ENCODE results near the gene TRIM34. TPM values are rescaled to one million over a fixed set of nuclear protein-coding genes. Genes with fewer than 3 reads are reported as not detected.

The TRIM34 gene
- total and polyA plus RNA-seq, 2 donors (not counting 1 experiment from before 2014, with no cell fraction given), result 21.9 to 29.1 TPM

DNA sequence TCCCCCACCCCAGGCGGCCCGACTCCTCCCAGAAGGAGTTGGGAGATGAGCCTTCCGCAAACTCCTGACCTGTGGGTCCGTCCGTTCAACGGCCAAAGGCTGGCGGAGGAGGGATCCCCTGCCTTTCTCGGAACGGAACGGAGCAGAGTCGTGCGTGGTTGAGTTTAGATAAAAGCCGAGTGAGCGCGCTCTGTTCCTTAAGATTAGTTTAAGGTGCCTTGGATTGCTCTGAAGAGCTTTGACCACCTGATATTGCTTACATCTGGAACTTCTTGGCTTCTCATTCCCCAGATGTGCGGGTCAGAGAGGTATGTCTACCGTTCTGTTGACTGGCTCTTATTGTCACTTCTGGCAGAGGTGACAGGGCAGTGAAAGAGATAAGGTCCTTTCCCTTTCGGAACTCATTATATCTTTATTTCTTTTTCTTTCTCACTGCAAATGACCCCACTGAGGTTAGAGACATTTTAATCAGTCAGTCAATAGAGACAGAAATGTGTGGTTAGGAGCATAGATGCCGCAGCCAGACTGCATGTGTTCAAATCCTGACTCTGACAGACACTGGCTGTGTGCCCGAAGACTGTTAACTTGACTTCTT, 28.1 kb upstream of the TRIM34 start, which contains the start of gene TRIM6:
Gene TRIM6 (plus strand): TSS at position 31 of the 595 bp plus-strand sequence. CDS start 261 bp downstream, at position 292.
- ChIA-PET POLR2A (no interaction called here), CTCF (interaction anchor here (1.1 kb wide), 1 partner anchor 210 kb away, joined by 3 read pairs; no protein-coding TSS in a partner anchor)
- peak within 1 kb of the TSS; percentile 35 to 52 (median 46) for H3K4me3 ChIP-seq (ENCODE audit: control extremely low read depth in 1 of 5, extremely low read depth in 1 of 5, insufficient read depth in 1 of 5, low read depth in 2 of 5, low read length in 4 of 5)
- 10% methylated on average over 12 of the region's 20 CpGs for WGBS (ENCODE audit: insufficient coverage)
- H3K4me1 ChIP-seq (ENCODE audit: control insufficient read depth in 2 of 2, insufficient read depth in 2 of 2, low read length in 2 of 2), result peaks cover 9 to 11% of the 10 kb centered on the region in 2 donors
- Mint-ChIP-seq H3K4me1 (peaks cover 16% of the 10 kb centered on the region), H3K27me3 (peaks cover 3% of the 10 kb centered on the region), H3K9me3 (ENCODE audit: insufficient read depth) (no peaks in the 10 kb centered on the region), H3K4me3 (peak within 1 kb of the TSS; percentile 92), H3K27ac (peak within 1 kb of the TSS; percentile 65)
- intact Hi-C loops (cut with micrococcal nuclease), result no loop called here
- DNase-seq (peak; percentile 23), ATAC-seq (ENCODE audit: low read depth) (peak; percentile 42)
- no peaks in the 10 kb centered on the region for H4K20me1 ChIP-seq (ENCODE audit: control insufficient read depth, insufficient read depth, low read length, poor library complexity, severe bottlenecking)
- no peaks in the 10 kb centered on the region for H3K79me2 ChIP-seq (ENCODE audit: control insufficient read depth, insufficient read depth, low read length)
- H3K27me3 ChIP-seq (replicated peaks in 1 of 4; ENCODE audit: control extremely low read depth in 1 of 4, control insufficient read depth in 3 of 4, insufficient read depth in 4 of 4, low read length in 3 of 4), result peaks cover 0 to 3% (median 1%) of the 10 kb centered on the region in 4 experiments
- no peaks in the 10 kb centered on the region for H3K9me3 ChIP-seq (ENCODE audit: control extremely low read depth in 1 of 3, control insufficient read depth in 2 of 3, insufficient read depth in 1 of 3, low read length in 2 of 3)
- no peaks in the 10 kb centered on the region for H3K36me3 ChIP-seq (replicated peaks in 1 of 2; ENCODE audit: control extremely low read depth in 1 of 2, control insufficient read depth in 1 of 2, extremely low read depth in 1 of 2, insufficient read depth in 2 of 2, low read length in 1 of 2)
- peak within 1 kb of the TSS; percentile 77 for H3K4me2 ChIP-seq (replicated peaks; ENCODE audit: low read depth, low read length, poor library complexity, severe bottlenecking)
- H2AFZ ChIP-seq (ENCODE audit: insufficient read depth, low read depth, low read length, poor library complexity, severe bottlenecking), result peak within 1 kb of the TSS; percentile 62
- TF ChIP-seq, protein P1, sequence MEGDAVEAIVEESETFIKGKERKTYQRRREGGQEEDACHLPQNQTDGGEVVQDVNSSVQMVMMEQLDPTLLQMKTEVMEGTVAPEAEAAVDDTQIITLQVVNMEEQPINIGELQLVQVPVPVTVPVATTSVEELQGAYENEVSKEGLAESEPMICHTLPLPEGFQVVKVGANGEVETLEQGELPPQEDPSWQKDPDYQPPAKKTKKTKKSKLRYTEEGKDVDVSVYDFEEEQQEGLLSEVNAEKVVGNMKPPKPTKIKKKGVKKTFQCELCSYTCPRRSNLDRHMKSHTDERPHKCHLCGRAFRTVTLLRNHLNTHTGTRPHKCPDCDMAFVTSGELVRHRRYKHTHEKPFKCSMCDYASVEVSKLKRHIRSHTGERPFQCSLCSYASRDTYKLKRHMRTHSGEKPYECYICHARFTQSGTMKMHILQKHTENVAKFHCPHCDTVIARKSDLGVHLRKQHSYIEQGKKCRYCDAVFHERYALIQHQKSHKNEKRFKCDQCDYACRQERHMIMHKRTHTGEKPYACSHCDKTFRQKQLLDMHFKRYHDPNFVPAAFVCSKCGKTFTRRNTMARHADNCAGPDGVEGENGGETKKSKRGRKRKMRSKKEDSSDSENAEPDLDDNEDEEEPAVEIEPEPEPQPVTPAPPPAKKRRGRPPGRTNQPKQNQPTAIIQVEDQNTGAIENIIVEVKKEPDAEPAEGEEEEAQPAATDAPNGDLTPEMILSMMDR (IDR thresholded peaks at IDR 0.05), result no peak
- no peak for TF ChIP-seq EZH2 (IDR thresholded peaks at IDR 0.05; ENCODE audit: borderline replicate concordance, insufficient read depth, low read depth, low read length, poor library complexity, severe bottlenecking)
- no peak within 1 kb of the TSS for H3K27ac ChIP-seq (ENCODE audit: low read length in 2 of 2)
- H3K9ac ChIP-seq (ENCODE audit: low read length), result peak within 1 kb of the TSS; percentile 55

DNA sequence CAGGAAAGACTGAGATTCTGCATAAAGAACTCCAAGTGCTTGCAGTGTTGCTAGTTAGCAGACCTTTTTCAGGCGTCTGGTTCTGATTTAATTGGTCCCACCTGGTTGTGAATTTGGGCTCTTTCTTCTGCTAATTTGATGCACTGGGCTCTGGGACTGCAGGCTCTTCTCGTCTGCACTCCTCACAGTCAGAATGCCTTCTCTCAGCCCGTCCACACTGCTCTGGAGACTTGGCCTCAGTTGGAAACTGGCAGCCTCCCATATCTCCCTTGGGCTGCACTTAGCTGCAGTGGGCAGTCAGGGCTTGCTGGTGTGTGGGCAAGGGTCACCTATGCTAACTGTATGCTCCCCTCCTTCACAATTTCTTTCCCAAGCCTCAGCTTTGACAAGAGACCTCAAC, 26.8 kb upstream of the TRIM34 start:
- CTCF ChIA-PET, result interaction anchor here (1.1 to 3.7 kb wide), 2 partner anchors 114 to 294 kb away, joined by 4 to 26 read pairs; no protein-coding TSS in a partner anchor
- Histone ChIP-seq H3K9me3 (ENCODE audit: control extremely low read depth in 1 of 3, control insufficient read depth in 2 of 3, insufficient read depth in 1 of 3, low read length in 2 of 3) (no peaks in the 10 kb centered on the region), H3K4me1 (ENCODE audit: control insufficient read depth in 2 of 2, insufficient read depth in 2 of 2, low read length in 2 of 2) (peaks cover 9 to 11% of the 10 kb centered on the region in 2 donors), H3K4me2 (replicated peaks; ENCODE audit: low read depth, low read length, poor library complexity, severe bottlenecking) (no peak overlapping the region), H3K27me3 (replicated peaks in 1 of 4; ENCODE audit: control extremely low read depth in 1 of 4, control insufficient read depth in 3 of 4, insufficient read depth in 4 of 4, low read length in 3 of 4) (peaks cover 0 to 3% (median 1%) of the 10 kb centered on the region in 4 experiments), H3K27ac (ENCODE audit: low read length in 2 of 2) (no peak overlapping the region), H2AFZ (ENCODE audit: insufficient read depth, low read depth, low read length, poor library complexity, severe bottlenecking) (no peak overlapping the region), H3K4me3 (ENCODE audit: control extremely low read depth in 1 of 5, extremely low read depth in 1 of 5, insufficient read depth in 1 of 5, low read depth in 2 of 5, low read length in 4 of 5) (no peak overlapping the region), H4K20me1 (ENCODE audit: control insufficient read depth, insufficient read depth, low read length, poor library complexity, severe bottlenecking) (no peaks in the 10 kb centered on the region), H3K79me2 (ENCODE audit: control insufficient read depth, insufficient read depth, low read length) (no peaks in the 10 kb centered on the region), H3K9ac (ENCODE audit: low read length) (no peak overlapping the region), H3K36me3 (replicated peaks in 1 of 2; ENCODE audit: control extremely low read depth in 1 of 2, control insufficient read depth in 1 of 2, extremely low read depth in 1 of 2, insufficient read depth in 2 of 2, low read length in 1 of 2) (no peaks in the 10 kb centered on the region)
- ATAC-seq (ENCODE audit: low read depth), result no peak
- WGBS (ENCODE audit: insufficient coverage), result 100% methylated on average over 1 of the region's 3 CpGs
- Mint-ChIP-seq H3K27me3 (peaks cover 3% of the 10 kb centered on the region), H3K4me1 (peaks cover 16% of the 10 kb centered on the region), H3K9me3 (ENCODE audit: insufficient read depth) (no peaks in the 10 kb centered on the region), H3K4me3 (no peak overlapping the region), H3K27ac (no peak overlapping the region)
- TF ChIP-seq, protein P1 (IDR thresholded peaks at IDR 0.05), result no peak
- no peak for TF ChIP-seq EZH2 (IDR thresholded peaks at IDR 0.05; ENCODE audit: borderline replicate concordance, insufficient read depth, low read depth, low read length, poor library complexity, severe bottlenecking)
- DNase-seq, result no peak
- intact Hi-C loops (cut with micrococcal nuclease), result no loop called here
- POLR2A ChIA-PET, result no interaction called here
